RPMI8226 (cell line): Measurements from ENCODE around the gene KCTD17.

Experiments used
- DNase-seq: peaks from one replicate; pipeline ENCODE4 v3.0.0-alpha.2; 2015

KCTD17 gene, protein sequence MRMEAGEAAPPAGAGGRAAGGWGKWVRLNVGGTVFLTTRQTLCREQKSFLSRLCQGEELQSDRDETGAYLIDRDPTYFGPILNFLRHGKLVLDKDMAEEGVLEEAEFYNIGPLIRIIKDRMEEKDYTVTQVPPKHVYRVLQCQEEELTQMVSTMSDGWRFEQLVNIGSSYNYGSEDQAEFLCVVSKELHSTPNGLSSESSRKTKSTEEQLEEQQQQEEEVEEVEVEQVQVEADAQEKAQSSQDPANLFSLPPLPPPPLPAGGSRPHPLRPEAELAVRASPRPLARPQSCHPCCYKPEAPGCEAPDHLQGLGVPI

DNA sequence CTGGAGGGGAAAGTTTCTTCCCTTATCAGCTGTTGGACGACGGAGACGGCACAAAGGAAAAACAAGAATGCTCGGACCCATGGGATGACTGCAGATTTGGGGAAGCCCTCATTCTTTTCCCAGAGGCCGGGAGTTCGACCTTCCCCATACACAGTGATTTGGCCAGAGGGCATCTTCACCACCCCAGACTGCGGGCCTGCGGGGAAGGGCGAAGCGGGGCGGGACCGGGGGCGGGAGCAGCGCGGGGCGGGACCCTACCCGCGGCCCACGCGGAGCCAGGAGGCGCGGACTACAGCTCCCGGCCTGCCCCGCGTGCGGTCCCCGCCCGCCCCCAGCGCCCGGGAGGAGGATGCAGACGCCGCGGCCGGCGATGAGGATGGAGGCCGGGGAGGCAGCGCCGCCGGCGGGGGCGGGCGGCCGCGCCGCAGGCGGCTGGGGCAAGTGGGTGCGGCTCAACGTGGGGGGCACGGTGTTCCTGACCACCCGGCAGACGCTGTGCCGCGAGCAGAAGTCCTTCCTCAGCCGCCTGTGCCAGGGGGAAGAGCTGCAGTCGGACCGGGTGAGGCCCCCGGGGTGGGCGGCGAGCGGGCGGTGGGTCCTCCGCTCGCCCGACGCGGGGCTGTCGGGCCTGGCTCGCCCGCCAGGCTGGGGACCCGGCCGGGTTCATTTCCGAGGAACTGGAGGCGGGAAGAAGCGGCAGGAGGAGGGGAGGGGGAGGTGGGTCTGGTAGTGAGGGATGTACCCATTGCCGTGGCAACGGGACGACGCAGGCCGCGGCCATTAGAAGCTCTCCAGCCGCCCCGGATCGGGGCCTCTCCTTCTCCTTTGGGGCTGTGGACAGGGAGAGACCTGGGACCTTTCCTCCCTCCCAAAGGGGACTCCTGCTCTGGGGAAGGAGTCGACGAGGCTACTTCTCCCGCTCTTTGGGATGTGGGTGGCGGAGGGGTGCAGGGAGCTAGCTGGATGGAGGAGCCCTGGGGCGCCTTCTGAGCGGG lies at the start of gene KCTD17:
Gene KCTD17 (plus strand): TSS at position 352 of the 995 bp plus-strand sequence. CDS start 19 bp downstream, at position 371.
- peak; percentile 83 for DNase-seq

DNA sequence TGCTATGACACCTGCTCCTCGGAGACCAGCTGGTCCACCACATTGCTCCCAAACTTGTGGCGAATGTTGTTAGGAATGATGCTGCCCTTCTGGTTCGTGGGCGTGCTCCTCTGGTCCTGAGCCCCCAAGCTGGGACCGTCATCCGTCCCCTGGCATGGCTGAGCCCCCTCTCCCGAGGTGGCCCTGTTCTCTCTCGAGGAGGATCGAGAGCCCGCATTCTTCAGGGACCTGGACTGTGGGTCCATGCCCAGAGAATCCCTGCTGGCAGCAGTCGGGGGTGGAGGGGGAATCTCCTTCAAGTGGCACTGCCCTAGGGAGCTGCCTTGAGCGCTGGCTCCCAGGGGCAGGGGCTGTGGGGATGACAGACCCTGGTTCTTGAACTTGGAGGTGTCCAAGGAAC lies 49.7 kb upstream of the KCTD17 start:
- DNase-seq = no peak

DNA sequence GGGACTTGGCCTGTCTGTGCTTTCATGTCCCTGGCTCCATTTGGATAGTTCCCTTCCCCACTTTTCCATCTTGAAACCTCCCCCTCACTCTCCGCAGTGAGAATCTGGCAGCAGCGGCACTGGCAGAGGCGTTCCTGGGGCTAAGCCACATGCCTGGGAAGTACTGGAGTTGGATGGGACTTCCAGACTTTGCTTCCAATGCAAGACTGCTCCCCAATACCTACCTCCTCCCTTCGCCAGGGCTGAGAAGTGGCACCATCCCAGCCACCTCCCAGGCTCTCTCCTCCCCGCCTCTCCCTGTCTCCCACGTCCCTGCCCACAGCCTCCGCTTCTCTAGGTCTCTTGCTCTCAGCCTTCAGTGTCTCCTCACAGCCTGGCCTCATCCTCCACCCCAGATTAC lies 48.9 kb upstream of the KCTD17 start:
- no peak for DNase-seq

DNA sequence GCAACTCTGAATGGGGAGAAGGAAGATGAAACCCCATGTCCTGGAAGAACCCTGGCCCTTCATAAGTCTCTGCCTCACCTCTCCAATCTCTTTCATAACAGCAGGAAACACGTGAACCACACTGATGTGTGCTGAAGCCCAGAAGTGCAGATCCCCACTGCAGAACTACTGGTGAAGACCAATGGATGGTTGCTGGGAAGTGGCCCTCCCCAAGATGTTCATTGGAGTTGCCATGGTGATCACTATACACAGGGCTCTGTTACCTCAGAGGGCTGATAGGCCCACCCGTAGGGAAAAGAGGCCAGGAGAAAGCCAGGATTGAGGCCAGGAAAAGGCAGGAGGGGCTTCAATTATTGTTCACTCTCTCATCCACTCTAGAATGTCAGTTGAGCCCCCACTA lies 43.9 kb upstream of the KCTD17 start:
- DNase-seq = no peak

DNA sequence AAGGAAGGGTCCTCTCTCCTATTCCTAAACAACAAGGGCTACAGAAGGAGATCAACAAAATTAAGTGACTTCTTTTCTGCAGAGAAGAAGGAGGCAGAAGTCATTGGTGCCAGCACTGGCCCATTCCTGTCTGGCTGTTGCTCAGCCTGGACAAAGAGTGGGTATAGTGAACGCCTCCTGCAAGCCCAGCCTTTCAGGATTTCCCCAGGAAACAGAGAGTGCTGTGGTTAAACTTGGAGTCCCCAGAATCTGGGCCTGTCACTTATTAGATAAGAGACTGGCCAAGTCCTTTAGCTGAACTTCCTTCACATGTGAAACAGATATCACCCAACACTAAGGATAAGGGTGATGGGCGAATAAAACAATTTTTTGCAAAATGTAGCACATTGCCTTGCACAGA lies 43.2 kb upstream of the KCTD17 start:
- DNase-seq = no peak

DNA sequence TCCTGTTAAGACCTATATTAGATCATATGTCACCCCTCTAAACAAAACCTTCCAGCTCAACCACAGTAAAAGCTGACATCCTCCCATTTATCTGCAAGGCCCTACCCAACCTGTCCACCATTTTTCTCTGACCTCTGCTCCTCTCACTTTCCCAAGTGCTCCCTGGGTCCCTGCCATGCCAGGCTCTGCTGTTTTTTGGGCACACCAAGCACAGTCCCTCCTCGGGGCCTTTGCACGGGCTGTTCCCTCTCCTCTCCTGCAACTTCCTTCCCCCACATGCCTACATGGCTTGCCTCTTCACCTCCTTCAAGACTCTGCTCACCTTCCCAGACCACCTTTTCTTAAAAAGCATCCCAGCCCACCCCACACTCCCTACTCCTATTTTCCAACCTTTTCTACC lies 42.1 kb upstream of the KCTD17 start:
- no peak for DNase-seq

DNA sequence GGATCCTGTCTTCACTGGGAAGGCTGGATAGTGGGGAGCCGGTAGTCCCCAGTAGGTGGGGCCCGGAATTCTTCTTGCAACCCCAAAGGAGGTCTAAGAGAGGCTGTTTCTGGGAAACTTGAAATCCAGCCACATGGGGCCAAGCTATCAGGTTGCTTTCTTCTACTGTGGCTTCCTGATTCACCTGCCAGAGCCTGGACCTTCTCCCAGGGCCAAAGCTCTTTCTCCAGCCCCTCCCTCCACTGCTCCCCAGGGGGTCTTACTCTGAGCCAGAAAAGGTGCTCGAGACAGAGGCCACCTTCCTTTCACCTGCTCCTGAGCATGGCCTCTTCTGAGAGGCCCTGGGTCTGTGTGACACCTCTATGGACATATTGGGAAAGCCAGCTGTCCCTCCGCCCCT lies 41.4 kb upstream of the KCTD17 start:
- DNase-seq = no peak

DNA sequence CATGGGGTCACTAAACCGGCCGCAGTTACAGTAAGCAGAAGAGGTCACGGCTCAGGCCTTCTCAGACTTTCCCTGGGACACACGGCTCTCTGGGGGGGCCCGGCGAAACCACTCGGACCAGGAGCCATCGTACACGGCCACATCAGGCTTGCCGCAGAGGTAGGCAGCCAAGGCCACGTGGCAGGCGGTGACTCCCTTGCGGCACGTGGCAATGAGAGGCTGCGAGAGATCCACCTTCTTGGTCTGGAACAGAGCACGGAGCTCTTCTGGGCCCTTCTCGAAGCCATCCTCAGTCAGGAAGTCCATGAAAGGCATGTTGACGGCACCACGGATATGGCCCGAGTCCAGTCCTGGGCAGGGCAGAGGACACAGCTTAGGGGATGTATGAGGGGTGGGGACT lies 40.6 kb upstream of the KCTD17 start:
- DNase-seq = no peak

DNA sequence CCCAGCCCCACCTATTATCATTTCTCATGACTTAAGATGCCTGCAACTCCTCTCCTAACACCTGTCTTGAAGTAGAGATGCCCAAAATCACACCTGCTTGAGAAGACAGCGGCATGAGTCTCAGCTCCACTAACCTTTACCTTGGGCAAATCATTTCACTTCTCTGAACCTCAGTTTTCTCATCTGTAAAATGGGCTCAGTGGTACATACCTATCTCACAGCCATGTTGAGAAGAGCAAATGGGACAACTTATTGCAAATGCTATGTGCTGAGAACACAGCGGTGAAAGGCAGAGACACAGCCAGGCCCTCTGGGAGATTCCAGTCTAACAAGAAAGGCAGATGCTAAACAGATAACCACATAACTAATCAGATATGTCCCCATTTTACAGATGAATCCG lies 40.1 kb upstream of the KCTD17 start:
- no peak for DNase-seq

DNA sequence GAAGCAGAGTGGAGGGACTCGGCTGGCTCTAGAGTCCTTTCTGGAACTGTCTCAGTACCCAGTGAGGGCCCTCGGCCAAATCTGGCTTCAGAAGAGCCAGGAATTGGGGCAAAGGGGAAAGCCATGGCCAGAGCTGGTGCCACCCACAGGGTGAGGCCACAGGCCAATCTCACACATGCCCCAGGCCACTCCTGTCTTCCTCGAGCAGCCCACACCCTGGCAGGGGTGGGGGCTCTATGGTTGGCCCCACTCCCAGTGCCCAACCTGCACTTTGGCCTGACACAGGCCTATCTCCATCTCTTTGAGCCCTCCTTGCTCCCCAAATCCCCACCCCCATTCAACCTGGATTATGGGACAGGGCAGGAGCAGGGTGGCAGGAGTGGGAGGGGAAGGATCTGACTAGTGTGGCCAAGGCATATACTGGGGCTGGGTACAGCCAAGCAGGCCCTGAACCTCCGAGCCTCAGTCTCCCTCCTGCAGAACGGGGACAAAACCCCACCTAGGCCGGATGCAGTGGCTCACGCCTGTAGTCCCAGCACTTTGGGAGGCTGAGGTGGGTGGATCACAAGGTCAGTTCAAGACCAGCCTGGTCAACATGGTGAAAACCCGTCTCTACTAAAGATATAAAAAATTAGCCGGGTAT lies 39.2 kb upstream of the KCTD17 start:
- no peak for DNase-seq

DNA sequence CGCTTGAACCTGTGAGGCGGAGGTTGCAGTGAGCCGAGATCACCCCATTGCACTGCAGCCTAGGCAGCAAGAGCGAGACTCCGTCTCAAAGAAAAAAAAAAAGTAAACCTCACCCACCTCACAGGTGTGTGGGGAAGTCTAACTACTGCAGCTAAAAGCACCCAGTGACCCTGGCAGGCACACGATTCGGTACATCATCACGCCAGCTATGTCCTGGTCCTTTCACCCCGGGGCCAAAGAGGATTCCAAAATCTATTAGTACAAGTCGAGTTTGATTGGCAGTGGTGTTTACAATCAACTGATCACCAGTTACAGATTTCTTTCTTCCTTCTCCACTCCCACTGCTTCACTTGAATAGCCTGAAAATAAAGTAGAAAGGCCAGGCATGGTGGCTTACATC lies 38.6 kb upstream of the KCTD17 start:
- no peak for DNase-seq

DNA sequence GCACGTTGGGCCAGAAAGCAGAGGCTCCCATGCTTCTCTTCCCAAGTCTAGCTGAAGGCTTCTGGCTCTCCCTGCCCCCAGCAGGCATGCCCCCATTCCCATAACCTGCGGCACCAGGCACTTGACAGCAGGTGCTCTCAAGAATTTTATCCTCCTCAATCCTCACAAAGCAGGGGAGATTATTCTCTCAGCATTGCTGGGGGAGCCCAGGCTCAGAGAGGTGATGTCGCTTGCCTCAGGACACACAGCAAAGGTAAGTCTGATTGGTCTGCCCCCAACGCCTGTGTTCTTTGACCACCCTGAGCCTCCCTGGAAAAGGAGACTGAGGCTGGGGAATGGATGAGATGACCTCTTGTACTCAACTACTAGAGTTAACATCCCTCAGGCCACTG lies 37.1 kb upstream of the KCTD17 start:
- no peak for DNase-seq

DNA sequence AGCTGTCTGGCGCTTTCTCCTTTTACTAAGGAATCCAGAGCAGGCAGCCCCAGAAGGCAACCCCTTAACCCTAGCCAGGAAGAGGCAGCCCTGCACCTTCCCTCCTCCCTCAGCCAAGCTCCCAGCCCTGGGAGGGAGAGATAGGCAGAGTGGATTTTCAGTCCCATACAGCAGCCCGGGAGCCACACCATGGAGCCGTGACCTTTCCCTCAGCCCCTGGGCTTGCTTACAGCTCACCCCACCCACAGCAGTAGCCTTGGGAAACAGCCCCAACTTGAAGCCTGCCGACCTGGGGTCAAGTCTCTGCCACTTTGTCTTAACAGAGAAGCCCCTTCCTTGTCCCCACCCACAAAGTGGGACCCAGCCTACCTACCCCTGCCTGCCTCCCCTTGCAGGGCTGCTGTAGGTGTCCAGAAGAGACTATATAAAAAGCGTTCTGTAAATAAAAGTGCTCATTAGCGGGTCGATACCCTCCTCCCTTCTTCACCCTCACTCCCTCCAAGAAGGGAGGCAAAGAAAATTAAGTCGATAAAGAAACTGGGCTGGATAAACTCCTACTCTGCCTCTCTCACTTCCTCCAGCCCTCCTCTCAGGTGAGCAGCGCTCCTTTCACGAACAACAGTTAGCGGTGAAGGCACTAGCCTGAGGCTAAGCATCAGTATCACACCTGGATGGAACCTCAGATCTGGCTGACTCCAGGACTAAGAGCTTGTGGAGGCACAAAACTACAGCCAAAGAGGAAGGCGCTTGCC lies 36.5 kb upstream of the KCTD17 start:
- peak; percentile 62 for DNase-seq

DNA sequence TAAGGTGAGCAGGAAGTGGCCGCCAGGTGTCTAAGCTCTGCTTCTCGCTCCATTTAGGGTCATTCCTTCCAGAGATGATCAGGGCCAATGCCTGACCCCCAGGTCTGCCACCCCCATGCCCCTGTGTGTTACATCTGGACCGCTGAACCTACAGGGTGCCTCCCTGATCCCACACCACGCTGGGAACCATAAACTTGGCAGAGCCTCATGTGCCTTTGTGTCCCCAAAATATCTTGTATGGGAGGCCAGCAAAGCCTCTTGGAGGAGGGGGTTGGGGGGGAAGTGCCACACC lies 36.0 kb upstream of the KCTD17 start:
- DNase-seq = no peak

DNA sequence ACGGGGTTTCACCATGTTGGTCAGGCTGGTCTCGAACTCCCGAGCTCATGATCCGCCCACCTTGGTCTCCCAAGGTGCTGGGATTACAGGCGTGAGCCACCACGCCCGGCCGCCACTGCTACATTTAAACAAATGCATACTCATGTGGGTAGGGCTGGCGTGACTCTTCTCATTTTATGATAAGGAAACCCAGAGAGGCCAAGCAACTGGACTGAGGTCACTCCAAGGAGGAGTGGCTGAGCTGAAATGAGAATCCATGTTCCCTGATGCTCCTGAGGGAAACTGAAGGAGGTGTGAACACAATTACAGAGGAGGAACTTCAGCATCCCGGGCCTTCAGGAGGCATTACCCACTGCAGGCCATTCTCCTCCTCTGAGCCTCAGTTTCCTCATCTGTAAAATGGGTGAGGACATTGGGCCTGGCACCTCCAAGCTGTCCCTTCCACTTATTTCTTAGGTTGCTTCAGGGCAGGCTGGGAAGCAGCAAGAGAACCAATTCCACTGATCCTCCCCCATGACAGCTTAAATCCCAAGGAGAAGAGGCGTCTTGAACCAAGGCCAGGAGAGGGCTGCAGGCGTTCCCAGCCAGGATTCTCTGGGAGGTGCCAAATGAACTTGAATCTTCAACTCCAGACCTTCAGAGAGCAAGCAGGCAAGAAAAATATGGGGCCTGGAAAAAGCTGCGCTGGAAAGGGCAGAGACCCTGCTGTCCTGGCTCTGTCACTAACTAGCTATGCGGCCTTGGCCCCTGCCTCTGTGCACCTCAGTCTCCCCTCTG lies 35.2 kb upstream of the KCTD17 start:
- no peak for DNase-seq

DNA sequence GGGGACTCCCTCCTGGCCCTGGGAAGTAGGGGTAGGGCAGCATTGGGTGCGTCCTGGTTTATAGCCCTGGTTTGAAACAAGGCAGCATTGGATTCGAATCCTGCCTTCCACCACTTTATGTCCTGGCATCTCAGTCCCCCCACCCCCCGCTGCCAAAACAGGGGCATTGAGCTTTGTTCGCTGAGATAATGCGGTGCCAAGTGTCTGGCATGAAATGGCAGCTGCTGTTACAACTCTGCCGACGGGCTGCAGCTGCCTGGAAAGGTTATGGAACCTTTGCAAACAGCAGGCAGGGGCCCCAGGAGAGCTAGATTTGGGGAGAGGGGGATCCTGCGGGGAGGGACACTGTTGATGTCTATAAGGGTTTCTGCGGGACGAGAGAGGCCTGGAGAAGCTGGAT lies 34.2 kb upstream of the KCTD17 start:
- no peak for DNase-seq

DNA sequence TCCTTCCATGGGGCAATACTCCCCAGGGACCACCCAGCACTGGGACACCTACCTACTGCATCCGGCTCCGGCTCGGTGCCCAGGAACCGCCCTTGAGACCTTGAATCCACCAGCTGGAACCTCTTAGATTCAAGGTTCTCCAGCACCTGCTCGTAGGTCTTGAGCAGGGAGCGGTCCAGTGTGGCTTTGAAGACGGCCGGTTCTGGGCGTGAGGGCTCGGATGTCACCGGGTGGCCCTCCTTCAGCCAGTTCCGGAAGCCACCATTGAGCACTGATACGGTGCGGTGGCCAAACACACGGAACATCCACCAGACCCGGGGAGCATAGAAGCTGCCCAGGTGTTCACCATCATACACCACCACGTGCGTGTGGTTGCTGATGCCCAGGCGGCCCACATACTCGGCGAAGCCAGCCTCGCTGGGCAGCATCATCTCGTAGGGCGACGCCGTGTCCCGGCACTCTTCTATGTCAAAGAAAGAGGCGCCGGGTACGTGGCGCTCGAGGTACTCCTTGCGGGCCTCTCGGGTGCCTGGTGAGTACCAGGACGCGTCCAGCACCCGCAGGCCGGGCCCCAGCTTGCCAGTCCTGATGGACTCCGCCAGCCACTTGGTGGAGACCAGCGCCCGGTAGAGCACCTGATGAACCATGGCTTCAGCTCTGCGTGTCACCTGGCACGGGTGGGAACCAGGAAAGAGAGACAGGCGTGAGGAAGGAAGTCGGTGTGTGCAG lies 33.3 kb upstream of the KCTD17 start:
- DNase-seq = no peak

DNA sequence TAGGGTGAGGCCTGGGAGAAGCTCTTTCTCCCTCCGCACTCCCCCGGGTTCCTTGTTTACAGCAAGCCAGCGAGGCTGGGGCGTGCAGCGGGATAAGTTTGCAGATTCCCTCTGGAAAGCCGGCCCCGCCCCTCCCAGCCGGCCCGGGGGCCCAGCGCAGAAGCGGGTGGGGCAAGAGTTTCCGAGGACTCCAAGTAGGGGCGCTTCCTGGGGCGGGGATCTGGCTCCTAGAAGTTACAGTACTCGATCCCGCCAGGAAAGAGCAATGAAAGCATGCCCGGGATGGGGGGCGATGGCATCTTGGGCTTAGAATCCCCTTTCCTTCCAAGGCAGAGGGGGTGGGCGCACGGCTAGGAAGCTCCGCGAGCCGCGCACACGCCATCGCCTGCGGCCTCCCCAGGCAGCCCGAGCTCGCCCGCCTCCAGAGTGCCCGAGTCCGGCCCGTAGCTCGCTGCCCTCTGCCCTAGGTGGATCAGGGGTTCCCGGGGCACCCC lies 32.7 kb upstream of the KCTD17 start:
- DNase-seq = no peak

DNA sequence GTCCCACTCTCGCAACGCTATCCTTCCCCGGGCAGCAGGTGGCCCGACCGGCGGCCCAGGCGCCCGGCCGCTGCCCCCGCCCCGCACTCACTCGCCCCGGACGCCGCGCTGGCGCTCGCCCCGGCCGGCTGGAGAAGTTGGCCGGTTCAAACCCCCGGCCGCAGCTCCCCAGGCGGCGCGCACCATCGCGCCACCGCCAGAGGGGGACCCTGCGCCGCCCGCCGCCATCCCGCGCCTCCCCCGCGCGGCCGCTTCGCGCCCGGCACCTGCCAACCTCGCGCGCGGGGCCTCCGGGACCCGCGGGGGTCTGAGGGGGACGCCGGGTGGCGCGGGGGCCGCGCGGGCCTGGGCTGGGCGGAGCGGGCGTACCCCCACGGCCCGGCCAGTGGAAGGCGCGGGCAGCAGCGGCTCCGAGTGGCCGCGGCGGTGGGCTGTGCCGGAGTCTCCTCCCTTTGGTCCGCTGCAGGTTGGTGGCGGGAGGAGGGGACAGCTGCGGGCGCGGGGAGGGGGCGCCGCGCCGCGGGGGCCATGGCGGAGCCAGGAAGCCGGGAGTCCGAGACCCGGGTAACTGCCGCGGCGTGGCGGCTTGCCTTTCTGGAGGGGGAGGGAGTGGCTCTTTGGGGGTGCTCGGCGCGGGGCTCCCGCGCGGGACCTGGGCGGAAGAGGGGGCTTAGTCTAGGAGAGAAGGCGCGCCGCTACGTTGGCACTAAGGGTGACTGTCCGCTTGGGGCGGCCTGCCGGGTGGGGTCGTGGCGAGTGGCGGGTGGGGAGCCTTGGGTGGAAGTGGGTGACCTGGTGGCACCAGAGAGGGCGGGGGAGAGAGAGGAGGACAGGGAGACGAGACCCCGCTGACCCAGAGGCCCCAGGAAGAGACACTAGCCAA lies 32.0 kb upstream of the KCTD17 start, which contains the start of the genes MPST and TST:
Gene MPST (plus strand): TSS at position 434 of the 883 bp plus-strand sequence. CDS start 95 bp downstream, at position 529.
Gene TST (minus strand): TSS at position 139 of the 883 bp plus-strand sequence. CDS start 715 bp downstream, outside the sequence.
- peak; percentile 84 for DNase-seq

DNA sequence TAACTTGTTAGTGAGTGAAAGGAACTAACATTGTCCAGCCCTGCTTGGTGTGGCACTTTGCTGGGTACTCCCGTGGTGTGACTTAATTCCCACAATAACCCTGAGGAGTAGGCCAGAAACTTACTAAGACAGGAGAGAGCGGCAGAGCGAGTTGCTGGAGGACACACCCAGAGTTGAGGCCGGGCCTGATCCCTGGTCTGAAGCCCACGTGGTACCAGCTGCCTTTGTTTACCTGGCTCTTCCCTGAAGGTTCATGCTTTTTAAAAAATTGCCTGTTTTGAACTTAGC lies 31.4 kb upstream of the KCTD17 start:
- peak; percentile 48 for DNase-seq
